LNCaP clone FGC (cell line): Measurements from ENCODE around the gene ITPKB.

Source experiments
- DNase-seq: peaks from one replicate; pipeline ENCODE4 v3.0.0-alpha.2; 2011; ENCODE audit warnings: low read depth
- H3K4me3 ChIP-seq: 2 replicates; pipeline ENCODE4 v1.5.1; 2011; ENCODE audit warnings: mild to moderate bottlenecking, low read depth, low read length, control low read depth
- CTCF ChIP-seq: IDR thresholded peaks from 2 replicates; pipeline ENCODE4 v1.5.1; 2012; ENCODE audit warnings: mild to moderate bottlenecking; ENCODE audit not compliant: control insufficient read depth, insufficient read depth; ENCODE audit errors: extremely low read depth

ITPKB gene

DNA sequence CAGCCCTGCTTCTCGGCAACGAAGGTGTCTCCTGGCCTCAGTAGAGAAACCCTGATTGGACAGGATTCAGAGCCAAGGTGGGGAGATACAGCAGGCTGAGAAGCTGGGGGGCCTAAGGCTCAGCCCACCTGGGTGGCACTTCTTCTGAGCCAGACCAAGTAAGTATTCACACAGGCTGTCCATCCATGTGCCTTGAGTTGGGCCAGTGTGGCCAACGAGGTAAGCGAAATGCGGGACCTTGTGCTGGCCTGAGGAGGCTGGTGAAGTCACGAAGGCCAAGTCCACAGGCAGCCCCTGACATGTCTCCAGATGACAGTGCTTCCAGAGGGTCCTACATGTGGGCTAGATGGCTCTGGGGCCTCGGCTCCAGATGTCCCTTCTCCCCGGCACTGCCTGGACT lies 91.4 kb downstream of the ITPKB start:
- H3K4me3 ChIP-seq = no peak overlapping the region
- no peak for DNase-seq
- TF ChIP-seq CTCF = no peak

GRCh38 chr1:226646870-226647449 lies 92.1 kb downstream of the ITPKB start:
- H3K4me3 ChIP-seq = no peak overlapping the region
- TF ChIP-seq CTCF = no peak
- DNase-seq = no peak

- no peak for TF ChIP-seq CTCF
- H3K4me3 ChIP-seq = no peak overlapping the region
- no peak for DNase-seq
Observed at GRCh38 chr1:226646026-226646869, 92.8 kb downstream of the ITPKB start.

GRCh38 chr1:226645279-226645976 lies 93.7 kb downstream of the ITPKB start:
- no peak overlapping the region for H3K4me3 ChIP-seq
- no peak for TF ChIP-seq CTCF
- DNase-seq = no peak

DNA sequence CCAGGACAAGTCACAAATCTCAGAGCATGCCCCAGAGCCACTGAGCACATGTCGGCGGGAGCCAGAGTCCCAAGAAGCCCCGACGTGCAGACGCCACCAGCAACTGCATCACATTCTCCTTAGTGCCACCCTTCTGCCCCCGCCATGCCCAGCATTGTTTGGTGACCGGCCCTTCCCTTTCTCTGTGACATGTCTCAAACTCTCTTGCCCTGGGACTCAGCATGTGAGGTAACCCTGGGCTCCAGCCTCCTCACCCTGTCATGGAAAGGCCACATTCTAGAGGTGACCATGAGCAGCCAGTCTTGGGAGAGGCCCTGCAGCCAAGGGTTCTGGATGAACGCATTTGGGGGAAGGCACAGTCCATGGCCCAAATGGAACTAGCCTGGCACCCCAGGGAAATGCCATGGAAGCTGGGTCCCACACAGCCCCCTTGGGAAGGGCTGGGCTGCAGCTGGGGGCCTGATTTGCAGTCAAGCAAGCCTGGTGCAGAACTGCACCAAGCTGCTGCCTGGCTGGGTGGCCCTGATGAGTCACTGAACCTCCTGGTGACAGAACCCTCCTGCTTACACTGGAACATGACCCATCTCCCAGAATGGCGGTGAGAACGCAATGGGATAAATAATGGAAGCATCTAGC lies 94.4 kb downstream of the ITPKB start:
- no peak for DNase-seq
- TF ChIP-seq CTCF = no peak
- H3K4me3 ChIP-seq = no peak overlapping the region

GRCh38 chr1:226643611-226644540 lies 95.2 kb downstream of the ITPKB start:
- H3K4me3 ChIP-seq = no peak overlapping the region

More at GRCh38 chr1:226643611-226644540, 95.2 kb downstream of the ITPKB start:
- DNase-seq = no peak
- TF ChIP-seq CTCF = no peak
